Stomach smooth muscle (tissue), 2 donors: ENCODE data around the gene COL25A1.
"Not testable (repeated sequence)": the region's sequence is repeated elsewhere in the genome, so short reads cannot be mapped to it uniquely, and the experiment has no call there.

ENCODE experiments used
- H3K27ac ChIP-seq: one replicate; pipeline ENCODE4 v1.7.0; 2013; ENCODE audit warnings: mild to moderate bottlenecking, low read length, inconsistent platforms
- H3K27me3 ChIP-seq, 2 donors: one replicate each; pipeline ENCODE4 v1.7.0; 2013; ENCODE audit warnings: low read length in 2 of 2; ENCODE audit not compliant: insufficient read depth in 2 of 2, control insufficient read depth in 1 of 2
- H3K36me3 ChIP-seq, 2 donors: one replicate each; pipeline ENCODE4 v1.7.0; 2013; ENCODE audit warnings: low read length in 2 of 2; ENCODE audit not compliant: control insufficient read depth in 2 of 2, insufficient read depth in 2 of 2
- H3K4me1 ChIP-seq: one replicate; pipeline ENCODE4 v1.7.0; 2013; ENCODE audit warnings: low read length; ENCODE audit not compliant: control insufficient read depth, insufficient read depth
- H3K4me3 ChIP-seq, 2 donors: one replicate each; pipeline ENCODE4 v1.7.0; 2013; ENCODE audit warnings: low read length in 2 of 2
- H3K9ac ChIP-seq, 2 donors: one replicate each; pipeline ENCODE4 v1.7.0; 2013; ENCODE audit warnings: low read length in 2 of 2, mild to moderate bottlenecking in 1 of 2
- H3K9me3 ChIP-seq, 2 donors: one replicate each; pipeline ENCODE4 v1.7.0; 2013; ENCODE audit warnings: low read length in 2 of 2; ENCODE audit not compliant: control insufficient read depth in 2 of 2
- donor health status: healthy.
- donor health status: Pancreatic carcinoma.

The COL25A1 gene

DNA sequence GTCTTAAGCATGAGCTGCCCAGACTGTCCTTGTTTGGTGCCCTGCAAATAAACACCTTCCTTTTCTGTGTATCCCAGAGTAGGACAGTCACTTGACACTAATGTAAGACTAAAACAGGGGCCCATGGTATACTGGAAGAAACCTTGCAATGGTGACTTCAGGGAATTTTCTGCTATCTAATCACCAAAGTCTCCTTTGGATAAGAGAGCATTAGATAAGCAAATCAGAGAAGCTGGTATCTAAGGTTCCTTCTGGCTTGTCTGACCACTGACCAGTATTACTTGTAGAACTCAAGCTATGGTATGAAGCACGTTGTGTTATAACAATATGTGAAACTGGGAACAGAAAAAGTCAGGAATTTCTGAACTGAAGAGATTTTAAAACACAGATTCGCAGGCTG, 173.9 kb downstream of the COL25A1 start:
- Histone ChIP-seq H3K9me3 (no peaks in the 10 kb centered on the region), H3K36me3 (no peaks in the 10 kb centered on the region), H3K27me3 (no peaks in the 10 kb centered on the region), H3K27ac (no peak overlapping the region), H3K4me1 (no peaks in the 10 kb centered on the region), H3K4me3 (no peak overlapping the region), H3K9ac (no peak overlapping the region)

DNA sequence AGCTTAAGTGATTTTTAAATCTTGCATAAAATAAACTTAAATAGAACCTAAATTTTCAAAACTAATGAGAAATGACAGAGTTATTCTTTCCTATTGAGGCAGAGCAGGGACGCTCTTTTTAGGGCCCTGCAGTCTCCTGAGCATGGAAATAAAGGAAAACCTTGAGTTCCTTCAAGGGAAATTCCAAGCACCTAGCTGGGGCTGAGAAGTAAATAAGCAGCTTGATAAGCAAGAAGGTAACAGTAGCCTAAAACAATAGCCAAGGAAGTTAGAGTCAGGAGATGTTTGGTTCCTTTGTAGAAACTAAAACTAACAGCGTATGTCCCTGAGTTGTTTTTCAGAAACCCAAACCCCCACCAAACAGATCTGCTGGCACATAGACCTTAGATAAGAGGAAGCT, 174.6 kb downstream of the COL25A1 start:
- H3K9me3 ChIP-seq = no peaks in the 10 kb centered on the region
- no peaks in the 10 kb centered on the region for H3K4me1 ChIP-seq
- H3K4me3 ChIP-seq = no peak overlapping the region
- H3K27ac ChIP-seq = no peak overlapping the region
- no peak overlapping the region for H3K9ac ChIP-seq
- H3K27me3 ChIP-seq = no peaks in the 10 kb centered on the region
- H3K36me3 ChIP-seq = no peaks in the 10 kb centered on the region

DNA sequence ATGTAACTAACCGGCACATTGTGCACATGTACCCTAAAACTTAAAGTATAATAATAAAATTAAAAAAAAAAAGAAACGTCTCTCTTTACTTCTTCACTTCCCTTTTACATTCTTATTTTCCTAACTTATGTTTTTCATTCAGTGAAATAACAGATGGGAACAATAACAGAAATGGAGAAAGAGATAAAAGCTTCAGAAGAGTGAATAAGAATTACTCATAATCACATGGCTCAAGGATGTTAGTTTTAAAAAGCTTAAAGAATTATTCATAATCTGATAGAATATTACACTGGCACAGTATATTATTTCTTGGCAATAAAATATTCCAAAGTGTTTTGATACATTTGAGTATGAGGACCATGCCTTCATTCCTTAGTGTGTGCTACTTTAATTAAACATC, 175.6 kb downstream of the COL25A1 start:
- no peak overlapping the region for H3K4me3 ChIP-seq
- H3K9ac ChIP-seq = no peak overlapping the region
- H3K4me1 ChIP-seq = no peaks in the 10 kb centered on the region
- no peaks in the 10 kb centered on the region for H3K9me3 ChIP-seq
- H3K27me3 ChIP-seq = no peaks in the 10 kb centered on the region
- H3K36me3 ChIP-seq = no peaks in the 10 kb centered on the region
- H3K27ac ChIP-seq = no peak overlapping the region

DNA sequence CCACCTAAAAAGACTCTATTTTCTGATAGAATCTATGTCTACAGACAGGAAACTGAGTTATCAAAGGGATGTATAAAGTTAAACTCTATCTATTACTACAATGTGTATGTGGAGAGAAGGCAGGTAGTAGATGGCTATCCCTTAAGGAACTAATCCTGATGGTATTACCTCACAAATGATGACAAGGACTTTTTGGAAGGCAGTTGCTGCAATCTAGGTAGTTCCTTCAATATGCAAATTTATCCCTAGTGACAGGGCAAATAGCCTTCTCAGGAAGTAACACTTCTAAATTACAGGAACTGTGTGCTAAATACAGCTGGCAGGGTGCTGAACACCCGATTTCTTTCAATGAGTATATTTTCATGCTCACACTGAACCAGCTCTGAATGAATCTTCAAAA, 177.4 kb downstream of the COL25A1 start:
- Histone ChIP-seq H3K4me3 (no peak overlapping the region), H3K27me3 (no peaks in the 10 kb centered on the region), H3K27ac (no peak overlapping the region), H3K36me3 (no peaks in the 10 kb centered on the region), H3K4me1 (no peaks in the 10 kb centered on the region), H3K9ac (no peak overlapping the region), H3K9me3 (no peaks in the 10 kb centered on the region)

DNA sequence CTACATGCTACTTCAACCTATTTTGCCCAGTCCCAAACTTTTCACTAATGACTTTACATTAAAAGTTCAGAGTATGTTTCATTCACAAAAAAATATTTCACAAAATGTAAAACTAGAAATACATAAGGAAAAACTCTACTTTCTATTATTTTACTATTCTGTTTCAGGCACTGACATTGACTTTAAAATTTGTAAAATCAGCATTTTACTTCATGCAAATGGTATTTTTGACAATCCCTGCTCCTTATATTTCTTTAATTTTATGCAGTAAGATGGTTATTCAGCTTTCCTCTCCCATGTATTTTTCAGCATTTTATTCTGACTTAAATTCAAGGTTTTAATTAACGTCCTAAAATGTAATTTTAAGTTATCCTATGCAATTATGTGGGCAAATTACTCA, 178.5 kb downstream of the COL25A1 start:
- no peak overlapping the region for H3K4me3 ChIP-seq
- H3K9me3 ChIP-seq = no peaks in the 10 kb centered on the region
- no peak overlapping the region for H3K27ac ChIP-seq
- H3K4me1 ChIP-seq = no peaks in the 10 kb centered on the region
- H3K36me3 ChIP-seq = no peaks in the 10 kb centered on the region
- H3K27me3 ChIP-seq = no peaks in the 10 kb centered on the region
- no peak overlapping the region for H3K9ac ChIP-seq

DNA sequence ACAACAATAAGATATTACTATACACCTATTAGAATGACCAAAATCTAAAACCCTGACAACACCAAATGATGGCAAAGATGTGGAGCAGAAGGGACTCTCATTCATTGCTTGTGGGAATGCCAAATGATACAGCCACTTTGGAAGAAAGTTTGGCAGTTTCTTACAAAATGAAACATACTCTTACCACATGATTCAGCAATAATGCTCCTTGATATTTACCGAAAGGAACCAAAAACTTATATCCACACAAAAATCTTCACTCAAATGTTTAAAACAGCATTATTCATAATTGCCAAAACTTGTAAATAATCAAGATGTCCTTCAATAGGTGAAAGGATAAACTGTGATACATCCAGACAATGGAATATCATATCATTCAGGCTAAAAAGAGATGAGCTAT, 180.9 kb downstream of the COL25A1 start:
- no peak overlapping the region for H3K4me3 ChIP-seq
- no peaks in the 10 kb centered on the region for H3K36me3 ChIP-seq
- H3K9me3 ChIP-seq = no peaks in the 10 kb centered on the region
- no peak overlapping the region for H3K27ac ChIP-seq
- H3K4me1 ChIP-seq = no peaks in the 10 kb centered on the region
- H3K9ac ChIP-seq = no peak overlapping the region
- no peaks in the 10 kb centered on the region for H3K27me3 ChIP-seq

DNA sequence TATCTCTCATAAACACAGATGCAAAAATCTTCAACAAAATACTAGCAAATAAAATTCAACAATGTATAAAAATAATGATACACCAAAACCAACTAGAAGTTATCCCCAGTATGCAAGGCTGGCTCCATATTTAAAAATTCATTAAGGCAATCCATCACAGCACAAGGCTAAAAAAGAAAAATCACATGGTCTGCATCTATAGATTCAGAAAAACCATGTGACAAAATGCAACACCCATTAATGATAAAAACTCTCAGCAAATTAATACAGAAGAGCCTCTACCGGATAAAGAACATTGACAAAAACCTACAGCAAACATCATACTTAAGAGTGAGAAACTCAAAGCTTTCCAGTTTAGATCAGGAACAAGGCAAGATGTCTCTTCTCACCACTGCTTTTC, 182.6 kb downstream of the COL25A1 start:
- Histone ChIP-seq H3K36me3 (no peaks in the 10 kb centered on the region), H3K4me1 (no peaks in the 10 kb centered on the region), H3K9ac (no peak overlapping the region), H3K9me3 (no peaks in the 10 kb centered on the region), H3K27ac (no peak overlapping the region), H3K4me3 (no peak overlapping the region), H3K27me3 (no peaks in the 10 kb centered on the region)

DNA sequence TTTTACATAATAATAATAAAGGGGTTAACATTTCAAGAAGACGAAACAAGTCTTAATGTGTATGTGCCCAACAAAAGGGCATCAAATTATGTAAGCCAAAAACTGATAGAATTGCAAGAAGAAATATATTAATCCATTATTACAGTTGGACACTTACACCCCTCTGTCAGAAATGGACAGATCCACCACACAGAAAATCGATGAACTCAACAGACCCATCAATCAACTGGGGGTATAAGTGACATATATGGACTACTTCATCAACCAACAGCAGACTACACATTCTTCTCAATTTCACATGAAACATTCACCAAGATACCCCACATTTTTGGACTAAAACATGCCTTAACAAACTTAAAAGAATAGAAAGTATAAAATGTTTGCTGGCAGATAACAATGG, 183.8 kb downstream of the COL25A1 start:
- no peak overlapping the region for H3K4me3 ChIP-seq
- H3K9me3 ChIP-seq = no peaks in the 10 kb centered on the region
- no peak overlapping the region for H3K27ac ChIP-seq
- no peak overlapping the region for H3K9ac ChIP-seq
- H3K27me3 ChIP-seq = no peaks in the 10 kb centered on the region
- H3K4me1 ChIP-seq = no peaks in the 10 kb centered on the region
- no peaks in the 10 kb centered on the region for H3K36me3 ChIP-seq

DNA sequence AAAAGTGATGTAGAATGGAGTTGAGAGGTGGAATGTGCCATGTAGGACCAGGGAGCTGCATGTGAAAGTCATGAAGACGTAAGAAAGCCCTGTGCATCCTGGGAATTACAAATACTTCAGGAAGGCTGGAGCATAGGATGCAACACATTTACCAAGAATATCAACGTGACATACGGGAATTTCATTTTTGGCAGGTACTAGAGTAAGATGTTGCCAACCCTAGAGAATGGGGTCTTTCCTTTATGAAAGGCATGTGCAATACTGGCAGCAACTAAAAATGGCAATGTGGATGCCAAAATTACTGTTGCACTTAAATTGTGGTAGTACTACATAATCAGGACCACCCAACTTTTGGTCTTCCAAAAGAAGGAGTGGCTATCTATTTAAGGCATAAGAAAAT, 188.0 kb downstream of the COL25A1 start:
- Histone ChIP-seq H3K27me3 (no peaks in the 10 kb centered on the region), H3K27ac (no peak overlapping the region), H3K4me1 (no peaks in the 10 kb centered on the region), H3K9ac (no peak overlapping the region), H3K9me3 (no peaks in the 10 kb centered on the region), H3K36me3 (no peaks in the 10 kb centered on the region), H3K4me3 (no peak overlapping the region)

DNA sequence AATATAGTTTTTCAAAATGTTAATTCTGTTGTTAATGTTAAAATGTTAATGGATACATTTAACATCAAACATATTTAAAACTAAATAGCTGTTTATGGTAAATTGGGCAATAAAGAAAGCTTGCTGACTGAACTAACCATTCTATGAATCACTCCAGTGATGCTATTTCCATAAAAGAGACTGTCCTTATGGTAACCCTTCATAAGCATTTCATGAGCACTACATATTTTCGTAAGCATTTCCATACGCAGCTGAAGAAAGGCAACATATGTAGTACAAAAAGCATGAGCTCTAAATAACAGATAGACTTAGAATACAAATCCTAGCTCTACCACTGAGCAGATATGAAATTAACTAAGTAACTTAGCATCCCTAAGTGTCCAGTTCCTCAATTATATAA, 188.9 kb downstream of the COL25A1 start:
- no peak overlapping the region for H3K27ac ChIP-seq
- no peaks in the 10 kb centered on the region for H3K27me3 ChIP-seq
- no peaks in the 10 kb centered on the region for H3K9me3 ChIP-seq
- no peaks in the 10 kb centered on the region for H3K36me3 ChIP-seq
- no peak overlapping the region for H3K9ac ChIP-seq
- H3K4me1 ChIP-seq = no peaks in the 10 kb centered on the region
- H3K4me3 ChIP-seq = no peak overlapping the region

DNA sequence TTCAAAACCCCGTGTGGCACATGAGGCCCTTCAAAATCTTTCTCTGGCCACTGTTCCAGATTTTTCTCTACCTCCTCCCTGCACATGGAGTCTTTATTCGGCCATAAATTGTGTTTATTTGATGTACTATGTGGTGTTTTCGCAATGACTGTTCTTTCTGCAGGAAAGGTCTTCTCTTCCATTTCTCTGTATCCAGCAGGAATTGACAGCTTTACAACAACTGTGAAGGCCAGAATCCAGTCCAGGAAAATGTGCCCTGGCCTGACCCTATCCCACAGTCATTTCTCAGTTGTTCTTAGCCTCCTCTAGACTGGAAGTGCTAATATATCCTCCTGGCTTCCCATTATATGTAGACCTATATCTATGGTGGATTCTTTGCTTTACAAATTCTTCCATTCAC, 191.4 kb downstream of the COL25A1 start:
- Histone ChIP-seq H3K4me1 (no peaks in the 10 kb centered on the region), H3K4me3 (no peak overlapping the region), H3K27ac (no peak overlapping the region), H3K36me3 (no peaks in the 10 kb centered on the region), H3K9ac (no peak overlapping the region), H3K27me3 (no peaks in the 10 kb centered on the region), H3K9me3 (no peaks in the 10 kb centered on the region)

DNA sequence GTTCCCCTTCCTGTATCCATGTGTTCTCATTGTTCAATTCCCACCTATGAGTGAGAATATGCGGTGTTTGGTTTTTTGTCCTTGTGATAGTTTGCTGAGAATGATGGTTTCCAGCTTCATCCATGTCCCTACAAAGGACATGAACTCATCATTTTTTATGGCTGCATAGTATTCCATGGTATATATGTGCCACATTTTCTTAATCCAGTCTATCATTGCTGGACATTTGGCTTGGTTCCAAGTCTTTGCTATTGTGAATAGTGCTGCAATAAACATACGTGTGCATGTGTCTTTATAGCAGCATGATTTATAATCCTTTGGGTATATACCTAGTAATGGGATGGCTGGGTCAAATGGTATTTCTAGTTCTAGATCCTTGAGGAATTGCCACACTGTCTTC, 194.2 kb downstream of the COL25A1 start:
- H3K4me1 ChIP-seq, H3K9me3 ChIP-seq, H3K9ac ChIP-seq, H3K36me3 ChIP-seq, H3K4me3 ChIP-seq, H3K27ac ChIP-seq, H3K27me3 ChIP-seq: not testable (repeated sequence)
